ENCODE results near the gene LANCL2.

Gene LANCL2

DNA sequence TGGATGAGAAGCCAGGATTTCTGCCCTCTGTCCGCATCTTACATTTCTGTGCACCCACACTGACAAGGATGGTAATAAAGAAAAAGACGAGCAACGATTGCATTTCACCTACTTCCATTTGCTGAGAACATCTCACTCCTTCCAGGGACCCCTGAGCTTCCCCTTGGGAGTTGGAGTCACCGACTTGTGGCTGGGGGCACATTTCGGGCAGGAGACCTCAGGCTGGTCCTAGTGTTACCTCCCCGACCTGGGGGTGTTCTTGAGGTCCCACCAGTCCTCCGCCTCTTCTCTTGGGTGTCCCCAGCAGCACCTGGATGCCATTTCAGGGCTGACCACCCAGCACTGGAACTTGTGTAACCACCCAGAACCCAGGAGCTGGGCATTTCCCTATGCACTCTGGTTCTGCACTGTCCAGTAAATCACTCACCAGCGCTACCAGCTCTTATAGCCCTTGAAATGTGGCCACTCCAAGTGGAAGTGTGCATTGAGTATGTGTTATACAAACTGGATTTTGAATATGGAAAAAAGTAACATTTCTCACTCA lies 84.9 kb downstream of the LANCL2 start:
- no peak for DNase-seq (ENCODE audit: extremely low read depth, insufficient read length)
- no peaks in the 10 kb centered on the region for H3K27me3 ChIP-seq (replicated peaks; ENCODE audit: control insufficient read depth, insufficient read depth, low read length)
- peaks cover 6% of the 10 kb centered on the region for H3K36me3 ChIP-seq (ENCODE audit: control insufficient read depth, insufficient read depth, low read length)
- TF ChIP-seq, protein P1, sequence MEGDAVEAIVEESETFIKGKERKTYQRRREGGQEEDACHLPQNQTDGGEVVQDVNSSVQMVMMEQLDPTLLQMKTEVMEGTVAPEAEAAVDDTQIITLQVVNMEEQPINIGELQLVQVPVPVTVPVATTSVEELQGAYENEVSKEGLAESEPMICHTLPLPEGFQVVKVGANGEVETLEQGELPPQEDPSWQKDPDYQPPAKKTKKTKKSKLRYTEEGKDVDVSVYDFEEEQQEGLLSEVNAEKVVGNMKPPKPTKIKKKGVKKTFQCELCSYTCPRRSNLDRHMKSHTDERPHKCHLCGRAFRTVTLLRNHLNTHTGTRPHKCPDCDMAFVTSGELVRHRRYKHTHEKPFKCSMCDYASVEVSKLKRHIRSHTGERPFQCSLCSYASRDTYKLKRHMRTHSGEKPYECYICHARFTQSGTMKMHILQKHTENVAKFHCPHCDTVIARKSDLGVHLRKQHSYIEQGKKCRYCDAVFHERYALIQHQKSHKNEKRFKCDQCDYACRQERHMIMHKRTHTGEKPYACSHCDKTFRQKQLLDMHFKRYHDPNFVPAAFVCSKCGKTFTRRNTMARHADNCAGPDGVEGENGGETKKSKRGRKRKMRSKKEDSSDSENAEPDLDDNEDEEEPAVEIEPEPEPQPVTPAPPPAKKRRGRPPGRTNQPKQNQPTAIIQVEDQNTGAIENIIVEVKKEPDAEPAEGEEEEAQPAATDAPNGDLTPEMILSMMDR (IDR thresholded peaks at IDR 0.05; ENCODE audit: insufficient read depth, low read length, poor library complexity, severe bottlenecking), result no peak
- no peak overlapping the region for H3K4me3 ChIP-seq (replicated peaks; ENCODE audit: low read depth, low read length)

DNA sequence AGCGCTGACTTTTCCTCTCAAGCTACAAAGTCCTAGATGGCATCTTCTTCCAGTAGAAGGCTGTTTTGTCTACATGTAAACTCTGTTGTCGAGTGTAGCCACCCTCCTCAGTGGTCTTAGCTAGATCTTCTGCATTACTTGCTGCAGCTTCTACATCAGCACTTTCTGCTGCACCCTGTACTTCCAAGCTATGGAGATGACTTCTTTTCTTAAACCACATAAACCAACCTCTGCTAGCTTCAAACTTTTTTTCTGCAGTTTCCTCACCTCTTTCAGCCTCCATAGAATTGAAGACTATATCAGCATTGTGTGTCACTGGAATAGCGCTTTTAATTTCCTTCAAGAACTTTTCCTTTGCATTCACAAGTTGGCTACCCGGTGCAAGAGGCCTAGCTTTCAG lies 87.8 kb downstream of the LANCL2 start:
- no peak overlapping the region for H3K4me3 ChIP-seq (replicated peaks; ENCODE audit: low read depth, low read length)
- no peak for DNase-seq (ENCODE audit: extremely low read depth, insufficient read length)
- H3K36me3 ChIP-seq (ENCODE audit: control insufficient read depth, insufficient read depth, low read length), result peaks cover 6% of the 10 kb centered on the region
- H3K27me3 ChIP-seq (replicated peaks; ENCODE audit: control insufficient read depth, insufficient read depth, low read length), result no peaks in the 10 kb centered on the region
- TF ChIP-seq, protein P1 (IDR thresholded peaks at IDR 0.05; ENCODE audit: insufficient read depth, low read length, poor library complexity, severe bottlenecking), result no peak

GRCh38 chr7:55457801-55458200 lies 92.7 kb downstream of the LANCL2 start:
- Histone ChIP-seq H3K27me3 (replicated peaks; ENCODE audit: control insufficient read depth, insufficient read depth, low read length) (no peaks in the 10 kb centered on the region), H3K36me3 (ENCODE audit: control insufficient read depth, insufficient read depth, low read length) (no peaks in the 10 kb centered on the region; the same call in none of the 2 replicates), H3K4me3 (replicated peaks; ENCODE audit: low read depth, low read length) (no peak overlapping the region)
- no peak for DNase-seq (ENCODE audit: extremely low read depth, insufficient read length)
- TF ChIP-seq, protein P1 (IDR thresholded peaks at IDR 0.05; ENCODE audit: insufficient read depth, low read length, poor library complexity, severe bottlenecking), result no peak

- Histone ChIP-seq H3K36me3 (ENCODE audit: control insufficient read depth, insufficient read depth, low read length) (no peaks in the 10 kb centered on the region; the same call in 1 of the 2 replicates), H3K4me3 (replicated peaks; ENCODE audit: low read depth, low read length) (no peak overlapping the region), H3K27me3 (replicated peaks; ENCODE audit: control insufficient read depth, insufficient read depth, low read length) (no peaks in the 10 kb centered on the region)
- no peak for DNase-seq (ENCODE audit: extremely low read depth, insufficient read length)
- TF ChIP-seq, protein P1 (IDR thresholded peaks at IDR 0.05; ENCODE audit: insufficient read depth, low read length, poor library complexity, severe bottlenecking), result no peak
Measured at GRCh38 chr7:55458351-55458750, 93.2 kb downstream of the LANCL2 start.

DNA sequence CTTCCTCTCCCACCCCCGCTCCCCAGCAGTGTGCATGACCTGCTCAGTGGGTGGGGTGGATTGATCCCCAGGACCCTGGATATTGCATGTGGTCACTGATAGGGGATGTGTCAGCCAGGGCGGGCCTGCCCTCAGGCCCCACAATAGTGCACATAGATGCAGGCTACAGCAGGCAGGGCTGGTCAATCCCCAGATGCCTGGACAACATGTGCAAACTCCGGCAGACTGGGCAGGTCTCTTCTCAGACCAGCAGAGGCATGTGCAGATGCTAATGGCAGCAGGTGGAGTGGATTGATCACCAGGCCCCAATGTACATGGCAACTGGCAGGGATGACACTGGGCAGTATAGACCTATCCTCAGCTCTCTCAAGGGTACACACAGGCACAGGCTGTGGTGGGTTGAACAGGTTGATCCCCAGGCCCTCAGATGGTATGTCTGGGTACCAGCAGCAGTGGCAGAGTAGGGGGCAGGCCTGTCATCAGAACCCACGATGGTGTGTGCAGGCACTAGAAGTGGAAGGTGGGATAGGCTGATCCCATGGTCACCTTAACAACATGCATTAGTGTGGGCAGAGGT lies 98.6 kb downstream of the LANCL2 start:
- Histone ChIP-seq H3K36me3 (ENCODE audit: control insufficient read depth, insufficient read depth, low read length) (peaks cover 23% of the 10 kb centered on the region), H3K27me3 (replicated peaks; ENCODE audit: control insufficient read depth, insufficient read depth, low read length) (no peaks in the 10 kb centered on the region), H3K4me3 (replicated peaks; ENCODE audit: low read depth, low read length) (no peak overlapping the region)
- no peak for DNase-seq (ENCODE audit: extremely low read depth, insufficient read length)
- TF ChIP-seq, protein P1 (IDR thresholded peaks at IDR 0.05; ENCODE audit: insufficient read depth, low read length, poor library complexity, severe bottlenecking), result no peak

Data from GM06990 (cell line).